Uterus (tissue), 4 donors: Measurements from ENCODE around the gene C4orf50. TPM values are rescaled to one million over a fixed set of nuclear protein-coding genes. Genes with fewer than 3 reads are reported as not detected.

Experiments used
- DNase-seq, 2 donors: peaks; one replicate each; pipeline ENCODE4 v3.0.0-alpha.2; 2019 to 2020
- H3K27ac ChIP-seq, 2 donors: fragments of 200-600 bp; sonication (generic); 1 replicate in 1 of 2; 2 replicates in 1 of 2; pipeline ENCODE4 v1.5.1; 2016 to 2018
- H3K27me3 ChIP-seq, 2 donors: fragments of 200-600 bp; sonication (generic); one replicate each; pipeline ENCODE4 v1.5.1; 2018 to 2019; ENCODE audit warnings: control low read depth in 1 of 2
- H3K36me3 ChIP-seq, 2 donors: fragments of 200-600 bp; sonication (generic); one replicate each; pipeline ENCODE4 v1.5.1; 2019; ENCODE audit warnings: control low read depth in 1 of 2
- H3K4me1 ChIP-seq, 2 donors: fragments of 200-600 bp; sonication (generic); one replicate each; pipeline ENCODE4 v1.5.1; 2018 to 2019; ENCODE audit warnings: control low read depth in 1 of 2
- H3K4me3 ChIP-seq, 2 donors: fragments of 200-600 bp; sonication (generic); 1 replicate in 1 of 2; 2 replicates in 1 of 2; pipeline ENCODE4 v1.5.1; 2018 to 2019; ENCODE audit warnings: mild to moderate bottlenecking in 1 of 2
- H3K9me3 ChIP-seq, 2 donors: fragments of 200-600 bp; sonication (generic); one replicate each; pipeline ENCODE4 v1.5.1; 2019; ENCODE audit warnings: control low read depth in 1 of 2
- POLR2A ChIP-seq, 2 donors: fragments of 450-650 bp; IDR thresholded peaks; one replicate each; pipeline ENCODE4 v1.6.1; 2016; ENCODE audit warnings: antibody characterized with exemption in 2 of 2, mild to moderate bottlenecking in 1 of 2, moderate library complexity in 1 of 2
- intact Hi-C: fragments of 100-400 bp; cut with DNase I; formaldehyde crosslinking; loops from one replicate; pipeline ENCODE4 v1.15.1; 2023; ENCODE audit warnings: low total_unique reads
- total RNA-seq, 4 donors: library from RNA; depleted of rRNA in 3 of 4; stranded (reverse); fragments of >200 nt in 3 of 4; gene quantifications; one replicate each; pipeline versions ENCODE4 v1.1.0 to v1.2.4, GENCODE V29; 2014 to 2023
- TF ChIP-seq, protein P1 (sequence below), 4 experiments: fragments of 200-600 bp in 2 of 4; fragments of 450-650 bp in 2 of 4; sonication (generic) in 2 of 4; IDR thresholded peaks; one replicate each; pipeline ENCODE4 v1.5.1; 2016 to 2019; ENCODE audit warnings: antibody characterized with exemption in 4 of 4, mild to moderate bottlenecking in 2 of 4, moderate library complexity in 1 of 4
- donor health status: DM: yes; HTN: yes; CAD: no.

The C4orf50 gene
- total RNA-seq, 4 donors from 2014 or later = under 0.01 to 0.07 TPM; not detected in 2

DNA sequence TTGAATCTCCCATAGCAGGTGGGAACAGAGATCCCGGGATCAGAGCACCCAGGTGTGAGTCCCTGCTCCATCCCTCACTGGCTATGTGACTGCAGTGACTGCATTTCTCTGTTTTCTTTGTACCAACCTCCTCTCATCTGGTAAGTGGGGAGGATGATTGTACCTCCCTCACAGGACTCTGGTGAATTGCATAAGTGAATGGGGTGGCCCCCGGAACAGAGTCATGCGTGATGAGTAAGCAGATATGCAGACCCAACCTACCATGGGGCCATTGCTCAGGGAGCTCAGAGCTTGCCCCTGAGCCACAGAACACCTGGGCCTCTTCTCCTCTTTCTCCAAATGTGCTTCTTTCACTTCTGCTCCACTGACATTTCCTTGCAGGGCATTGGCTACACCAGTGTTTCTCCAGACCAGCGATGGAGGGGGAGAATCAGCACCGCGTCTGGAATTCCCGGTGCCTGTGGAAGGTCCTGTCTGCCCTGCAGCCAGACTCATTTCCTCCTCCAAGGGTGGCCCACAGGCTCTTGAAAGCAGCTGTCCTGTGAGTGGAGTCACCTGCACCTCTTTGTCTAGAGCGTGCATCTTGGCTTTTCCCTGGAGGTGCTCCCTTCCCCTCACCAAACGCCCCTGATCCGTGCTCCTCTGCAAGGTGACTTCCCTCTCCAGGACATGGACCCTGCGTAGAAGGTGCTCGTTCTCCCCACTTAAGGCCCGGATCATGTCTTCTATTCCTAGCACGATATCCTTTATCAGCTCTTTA, 30.0 kb downstream of the C4orf50 start:
- Histone ChIP-seq H3K9me3 (no peaks in the 10 kb centered on the region), H3K4me3 (no peak overlapping the region), H3K4me1 (no peaks in the 10 kb centered on the region), H3K27me3 (no peaks in the 10 kb centered on the region), H3K27ac (no peak overlapping the region), H3K36me3 (no peaks in the 10 kb centered on the region)
- TF ChIP-seq, protein P1, sequence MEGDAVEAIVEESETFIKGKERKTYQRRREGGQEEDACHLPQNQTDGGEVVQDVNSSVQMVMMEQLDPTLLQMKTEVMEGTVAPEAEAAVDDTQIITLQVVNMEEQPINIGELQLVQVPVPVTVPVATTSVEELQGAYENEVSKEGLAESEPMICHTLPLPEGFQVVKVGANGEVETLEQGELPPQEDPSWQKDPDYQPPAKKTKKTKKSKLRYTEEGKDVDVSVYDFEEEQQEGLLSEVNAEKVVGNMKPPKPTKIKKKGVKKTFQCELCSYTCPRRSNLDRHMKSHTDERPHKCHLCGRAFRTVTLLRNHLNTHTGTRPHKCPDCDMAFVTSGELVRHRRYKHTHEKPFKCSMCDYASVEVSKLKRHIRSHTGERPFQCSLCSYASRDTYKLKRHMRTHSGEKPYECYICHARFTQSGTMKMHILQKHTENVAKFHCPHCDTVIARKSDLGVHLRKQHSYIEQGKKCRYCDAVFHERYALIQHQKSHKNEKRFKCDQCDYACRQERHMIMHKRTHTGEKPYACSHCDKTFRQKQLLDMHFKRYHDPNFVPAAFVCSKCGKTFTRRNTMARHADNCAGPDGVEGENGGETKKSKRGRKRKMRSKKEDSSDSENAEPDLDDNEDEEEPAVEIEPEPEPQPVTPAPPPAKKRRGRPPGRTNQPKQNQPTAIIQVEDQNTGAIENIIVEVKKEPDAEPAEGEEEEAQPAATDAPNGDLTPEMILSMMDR (IDR thresholded peaks at IDR 0.05) = no peak
- no peak for TF ChIP-seq POLR2A (IDR thresholded peaks at IDR 0.05)
- no peak for DNase-seq
- intact Hi-C loops = no loop called here

DNA sequence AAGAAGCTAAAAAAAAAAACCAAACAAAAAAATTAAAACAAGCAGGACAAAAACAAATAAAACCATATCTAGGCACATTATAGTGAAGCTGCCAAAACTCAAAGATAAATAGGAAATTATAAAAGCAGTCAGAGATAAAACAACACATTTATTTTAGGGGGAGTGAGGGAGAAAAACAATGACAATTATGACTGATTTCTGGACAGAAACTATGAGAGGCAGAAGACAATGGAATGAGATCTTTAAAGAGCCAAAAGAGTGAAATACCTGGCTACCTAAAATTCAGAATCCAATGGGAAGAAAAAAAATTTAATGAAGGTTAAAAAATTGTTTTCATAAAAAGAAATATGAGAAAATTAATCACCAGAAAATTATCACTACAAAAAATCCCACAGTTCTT, 33.4 kb downstream of the C4orf50 start:
- Histone ChIP-seq H3K4me1 (no peaks in the 10 kb centered on the region), H3K27me3 (no peaks in the 10 kb centered on the region), H3K27ac (no peak overlapping the region), H3K36me3 (no peaks in the 10 kb centered on the region), H3K9me3 (no peaks in the 10 kb centered on the region), H3K4me3 (no peak overlapping the region)
- no peak for DNase-seq
- TF ChIP-seq, protein P1 (IDR thresholded peaks at IDR 0.05) = no peak
- TF ChIP-seq POLR2A (IDR thresholded peaks at IDR 0.05) = no peak
- intact Hi-C loops = no loop called here

DNA sequence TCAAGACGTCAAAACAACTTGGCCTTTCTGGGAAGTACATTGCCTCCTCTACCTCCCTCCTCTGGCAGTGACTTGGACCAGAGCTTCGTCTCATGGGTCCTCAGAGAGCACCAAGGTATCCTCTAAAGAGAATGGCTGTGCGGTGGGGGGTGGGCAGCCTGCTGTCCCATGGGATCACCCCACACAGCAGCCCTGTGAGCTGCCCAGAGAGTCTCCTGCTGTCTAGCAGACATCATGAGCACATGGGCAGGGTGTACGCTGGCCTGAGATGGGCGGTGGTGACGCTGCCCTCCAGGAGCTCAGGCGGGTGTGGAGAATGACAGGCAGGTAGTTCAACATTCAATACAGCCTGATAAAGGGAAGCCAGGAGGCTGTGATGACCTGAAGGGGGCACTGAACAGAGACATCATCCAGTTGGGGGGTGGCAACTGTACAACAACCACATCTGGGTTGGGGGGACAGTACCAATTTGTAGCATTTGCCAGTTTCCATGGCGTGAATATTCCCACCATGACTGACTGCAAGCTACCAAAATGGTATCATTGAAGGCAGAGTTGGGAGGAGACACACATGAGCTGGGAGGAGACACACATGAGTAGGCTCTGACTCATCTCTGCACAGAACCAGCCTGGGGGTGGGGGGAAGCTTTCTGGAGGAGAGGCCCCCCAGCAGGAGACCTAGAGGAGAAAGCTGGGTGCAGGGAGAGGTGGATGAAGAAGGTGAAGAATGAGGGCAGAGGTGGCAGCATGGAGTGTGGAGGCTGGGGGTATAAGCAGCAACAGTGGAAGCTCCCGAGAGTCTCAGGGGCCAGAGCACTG, 35.9 kb downstream of the C4orf50 start:
- intact Hi-C loops = no loop called here
- no peak for DNase-seq
- no peaks in the 10 kb centered on the region for H3K27me3 ChIP-seq
- no peak for TF ChIP-seq POLR2A (IDR thresholded peaks at IDR 0.05)
- TF ChIP-seq, protein P1 (IDR thresholded peaks at IDR 0.05) = no peak
- H3K9me3 ChIP-seq = no peaks in the 10 kb centered on the region
- H3K4me3 ChIP-seq = no peak overlapping the region
- no peaks in the 10 kb centered on the region for H3K4me1 ChIP-seq
- no peak overlapping the region for H3K27ac ChIP-seq
- no peaks in the 10 kb centered on the region for H3K36me3 ChIP-seq

DNA sequence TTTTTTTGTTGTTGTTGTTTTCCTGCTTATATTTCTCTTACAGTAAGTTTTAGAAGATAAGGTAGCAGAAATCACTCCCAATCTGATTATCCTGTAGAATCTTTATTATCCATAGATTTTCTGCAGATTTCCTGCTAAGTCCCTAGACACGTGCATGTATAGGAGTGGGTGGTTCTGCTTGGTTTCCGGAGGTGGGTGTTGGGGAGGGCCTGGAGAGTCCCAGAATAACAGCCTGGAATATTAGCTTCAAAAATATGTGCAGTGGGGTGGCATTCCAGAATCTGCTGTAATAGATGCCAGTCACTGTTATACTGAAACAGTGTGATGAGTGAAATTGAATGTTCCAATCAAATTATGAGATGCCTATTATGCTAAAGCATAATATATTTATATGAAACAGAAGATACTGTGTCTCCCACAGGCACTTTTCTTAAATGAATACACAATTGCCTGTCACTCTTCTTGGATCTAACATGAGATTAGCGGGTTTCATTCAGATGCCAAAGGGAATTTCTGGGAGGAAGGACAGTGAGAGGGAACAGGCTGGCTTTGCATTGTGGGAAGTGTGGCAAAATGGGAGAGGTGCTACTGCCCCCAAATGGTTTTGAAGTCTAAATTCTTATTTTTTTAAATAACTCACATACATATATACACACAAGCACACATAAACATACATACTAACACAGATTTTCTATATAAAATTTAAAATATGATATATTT, 37.6 kb downstream of the C4orf50 start:
- TF ChIP-seq POLR2A (IDR thresholded peaks at IDR 0.05) = no peak
- TF ChIP-seq, protein P1 (IDR thresholded peaks at IDR 0.05) = no peak
- Histone ChIP-seq H3K9me3 (no peaks in the 10 kb centered on the region), H3K4me1 (no peaks in the 10 kb centered on the region), H3K27ac (no peak overlapping the region), H3K27me3 (no peaks in the 10 kb centered on the region), H3K4me3 (no peak overlapping the region), H3K36me3 (no peaks in the 10 kb centered on the region)
- intact Hi-C loops = no loop called here
- DNase-seq = no peak
